GM18861 (cell line): ENCODE measurements around the gene PLIN3.
"Not testable (repeated sequence)": the region's sequence is repeated elsewhere in the genome, so short reads cannot be mapped to it uniquely, and the experiment has no call there.

Experiments
- ATAC-seq: cut with Tn5 transposase; IDR thresholded peaks from one replicate; pipeline ENCODE4 v1.9.1; 2021; ENCODE audit not compliant: unreplicated experiment

Gene PLIN3

DNA sequence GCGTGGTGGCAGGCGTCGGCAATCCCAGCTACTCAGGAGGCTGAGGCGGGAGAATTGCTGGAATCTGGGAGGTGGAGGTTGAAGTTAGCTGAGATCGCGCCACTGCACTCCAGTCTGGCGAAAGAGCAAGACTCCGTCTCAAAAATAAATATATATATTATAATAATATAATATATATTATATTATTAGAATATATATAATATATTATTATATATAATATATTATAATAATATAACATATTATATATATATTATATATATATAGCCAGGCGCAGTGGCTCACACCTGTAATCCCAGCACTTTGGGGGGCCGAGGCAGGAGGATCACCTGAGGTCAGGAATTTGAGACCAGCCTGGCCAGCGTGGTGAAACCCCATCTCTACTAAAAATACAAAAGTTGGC is 25.5 kb upstream of the PLIN3 start:
- ATAC-seq: not testable (repeated sequence)

DNA sequence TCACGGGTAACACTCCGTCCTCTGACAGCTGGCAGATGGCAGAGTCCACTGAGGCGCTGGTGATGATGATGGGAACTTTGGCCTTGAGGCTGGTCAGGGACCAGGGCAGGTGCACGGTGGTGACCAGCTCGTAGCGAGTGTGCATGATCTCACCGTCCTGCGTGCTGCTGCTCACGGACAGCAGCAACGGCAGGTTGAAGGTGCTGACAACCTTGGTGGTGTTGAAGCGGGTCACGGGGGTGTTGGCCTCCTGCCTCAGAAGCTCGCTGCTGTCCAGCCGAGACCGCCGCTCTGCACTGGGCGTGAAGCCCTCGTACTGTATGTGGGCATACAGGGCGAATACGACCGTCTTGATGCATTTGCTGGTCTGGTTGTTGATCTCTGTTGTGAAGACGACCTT is 23.6 kb upstream of the PLIN3 start:
- no peak for ATAC-seq

DNA sequence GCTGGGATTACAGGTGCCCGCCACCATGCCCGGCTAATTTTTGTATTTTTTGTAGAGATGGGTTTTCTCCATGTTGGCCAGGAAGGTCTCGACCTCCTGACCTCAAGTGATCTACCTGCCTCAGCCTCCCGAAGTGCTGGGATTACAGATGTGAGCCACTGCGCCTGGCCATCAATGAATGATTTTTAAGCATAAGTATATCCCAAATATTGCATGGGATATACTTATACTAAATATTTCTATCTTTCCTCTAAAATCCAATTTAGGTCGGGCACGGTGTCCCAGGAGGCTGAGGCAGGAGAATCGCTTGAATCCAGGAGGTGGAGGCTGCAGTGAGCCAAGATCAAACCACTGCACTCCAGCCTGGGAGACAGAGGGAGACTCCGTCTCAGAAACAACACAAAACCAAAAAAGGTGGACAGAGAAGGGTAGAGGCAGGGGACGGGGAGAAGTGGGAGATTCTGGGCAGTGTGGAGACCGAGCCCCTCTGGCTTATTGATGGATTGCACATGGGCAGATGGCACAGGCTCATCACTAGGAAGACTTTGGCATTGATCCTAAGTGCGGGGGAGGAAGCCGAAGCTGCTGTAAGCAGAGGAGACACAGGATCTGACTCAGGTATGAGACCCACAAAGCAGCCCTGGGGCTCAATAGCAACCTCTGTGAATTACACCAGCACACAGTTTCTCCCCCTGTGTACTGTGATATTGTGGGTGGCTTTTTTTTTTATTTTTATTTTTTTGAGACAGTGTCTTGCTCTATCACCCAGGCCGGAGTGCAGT is 21.8 kb upstream of the PLIN3 start:
- ATAC-seq: no peak

DNA sequence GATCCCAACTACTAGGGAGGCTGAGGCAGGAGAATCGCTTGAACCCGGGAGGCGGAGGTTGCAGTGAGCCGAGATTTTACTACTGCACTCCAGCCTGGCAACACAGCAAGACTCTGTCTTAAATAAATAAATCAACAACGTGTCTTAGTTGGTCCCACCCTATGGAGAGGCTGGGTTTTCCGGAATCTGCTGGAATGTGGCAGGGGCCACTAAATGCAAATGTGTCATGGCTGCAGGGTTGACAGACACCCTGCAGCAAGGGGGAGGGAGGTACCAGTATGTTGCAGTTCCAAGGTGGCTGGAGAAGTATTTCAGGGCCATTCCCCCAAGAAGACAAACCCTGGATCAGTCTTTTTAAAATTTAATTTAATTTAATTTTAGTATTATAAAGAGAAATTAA is 20.3 kb upstream of the PLIN3 start:
- not testable (repeated sequence) for ATAC-seq

DNA sequence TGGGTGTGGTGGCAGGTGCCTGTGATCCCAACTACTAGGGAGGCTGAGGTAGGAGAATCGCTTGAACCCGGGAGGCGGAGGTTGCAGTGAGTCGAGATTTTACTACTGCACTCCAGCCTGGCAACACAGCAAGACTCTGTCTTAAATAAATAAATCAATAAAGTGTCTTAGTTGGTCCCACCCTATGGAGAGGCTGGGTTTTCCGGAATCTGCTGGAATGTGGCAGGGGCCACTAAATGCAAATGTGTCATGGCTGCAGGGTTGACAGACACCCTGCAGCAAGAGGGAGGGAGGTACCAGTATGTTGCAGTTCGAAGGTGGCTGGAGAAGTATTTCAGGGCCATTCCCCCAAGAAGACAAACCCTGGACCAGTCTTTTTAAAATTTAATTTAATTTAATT is 17.5 kb upstream of the PLIN3 start:
- ATAC-seq: not testable (repeated sequence)

DNA sequence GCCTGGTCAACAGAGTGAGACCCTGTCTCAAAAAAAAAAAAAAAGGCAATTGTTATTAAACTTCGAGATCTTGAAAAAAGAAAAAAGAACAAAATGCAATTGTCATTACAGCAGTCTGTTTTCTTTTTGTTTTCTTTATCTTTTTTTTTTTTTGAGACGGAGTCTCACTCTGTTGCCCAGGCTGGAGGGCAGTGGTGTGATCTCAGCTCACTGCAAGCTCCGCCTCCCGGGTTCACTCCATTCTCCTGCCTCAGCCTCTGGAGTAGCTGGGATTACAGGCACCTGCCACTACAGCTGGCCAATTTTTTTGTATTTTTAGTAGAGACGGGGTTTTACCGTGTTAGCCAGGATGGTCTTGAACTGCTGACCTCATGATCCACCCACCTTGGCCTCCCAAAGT is 15.4 kb upstream of the PLIN3 start:
- not testable (repeated sequence) for ATAC-seq

DNA sequence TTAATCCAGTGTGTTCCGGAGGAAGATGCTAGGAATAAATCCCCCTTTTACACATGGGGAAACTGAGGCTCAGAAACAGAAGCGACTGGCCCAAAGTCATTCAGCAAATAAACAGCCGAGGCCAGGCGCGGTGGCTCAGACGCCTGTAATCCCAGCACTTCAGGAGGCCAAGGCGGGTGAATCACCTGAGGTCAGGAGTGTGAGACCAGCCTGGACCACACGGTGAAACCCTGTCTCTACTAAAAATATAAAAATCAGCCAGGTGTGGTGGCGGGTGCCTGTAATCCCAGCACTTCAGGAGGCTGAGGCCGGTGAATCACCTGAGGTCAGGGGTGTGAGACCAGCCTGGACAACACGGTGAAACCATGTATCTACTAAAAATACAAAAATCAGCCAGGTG is 11.6 kb upstream of the PLIN3 start:
- no peak for ATAC-seq

DNA sequence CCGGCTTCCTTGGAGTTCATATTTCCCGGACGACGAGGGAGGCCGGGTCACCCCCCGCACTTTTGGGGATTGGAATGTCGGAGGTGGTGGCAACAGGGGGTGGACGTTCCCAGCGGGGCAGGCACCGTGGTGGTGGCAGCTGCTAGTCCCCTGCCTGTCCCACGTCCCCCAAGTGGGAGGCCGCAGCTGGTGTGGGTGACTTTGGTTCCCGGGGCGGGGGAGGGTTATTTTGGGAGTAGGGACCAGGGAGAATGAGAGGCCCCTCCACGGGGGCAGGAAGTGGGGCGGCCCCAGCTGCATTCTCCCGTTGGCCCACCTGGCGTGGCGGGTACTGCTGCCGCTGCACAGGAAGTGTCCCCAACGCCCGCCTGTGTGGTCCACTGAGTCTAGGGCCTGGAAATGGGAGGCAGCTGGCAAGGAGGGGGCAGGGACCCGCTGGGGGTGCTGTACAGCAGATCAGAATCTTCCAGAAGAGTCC is 11.1 kb upstream of the PLIN3 start:
- ATAC-seq: no peak

DNA sequence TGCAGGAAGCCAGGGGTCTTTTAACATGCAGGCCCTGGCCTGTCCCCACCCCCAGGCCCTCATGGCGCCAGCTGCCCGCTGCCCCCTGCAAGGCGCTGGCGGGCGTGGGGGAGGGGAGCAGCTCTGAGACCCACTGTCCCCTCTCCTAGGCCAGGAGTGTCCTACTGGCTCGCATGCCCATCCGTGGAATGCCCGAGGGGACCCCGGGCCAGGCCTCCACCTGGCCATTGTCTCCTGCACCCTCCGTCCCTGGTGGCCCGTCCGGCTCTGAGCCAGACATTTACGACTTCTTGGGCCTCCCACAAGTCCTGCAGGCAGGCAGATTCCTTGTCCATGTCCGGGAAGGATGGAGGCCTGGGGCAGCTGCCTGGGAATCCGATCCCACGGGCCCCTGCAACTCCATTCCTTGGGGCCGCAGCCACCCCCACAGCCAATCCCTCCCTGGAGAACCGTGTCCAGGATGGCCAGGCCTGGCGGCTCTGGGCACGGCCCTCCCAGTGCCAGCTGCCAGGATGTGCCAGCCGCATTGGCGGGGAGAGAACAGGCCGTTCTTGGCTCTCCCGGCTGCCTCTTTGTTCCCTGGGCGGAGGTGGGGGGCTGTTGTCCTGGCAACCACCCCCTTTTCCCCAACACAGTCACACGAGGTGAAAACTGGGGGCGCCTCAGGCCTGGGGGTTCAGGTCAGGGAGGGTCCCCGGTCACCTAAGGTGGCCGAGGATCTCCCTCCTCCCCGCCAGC is 10.5 kb upstream of the PLIN3 start:
- no peak for ATAC-seq

DNA sequence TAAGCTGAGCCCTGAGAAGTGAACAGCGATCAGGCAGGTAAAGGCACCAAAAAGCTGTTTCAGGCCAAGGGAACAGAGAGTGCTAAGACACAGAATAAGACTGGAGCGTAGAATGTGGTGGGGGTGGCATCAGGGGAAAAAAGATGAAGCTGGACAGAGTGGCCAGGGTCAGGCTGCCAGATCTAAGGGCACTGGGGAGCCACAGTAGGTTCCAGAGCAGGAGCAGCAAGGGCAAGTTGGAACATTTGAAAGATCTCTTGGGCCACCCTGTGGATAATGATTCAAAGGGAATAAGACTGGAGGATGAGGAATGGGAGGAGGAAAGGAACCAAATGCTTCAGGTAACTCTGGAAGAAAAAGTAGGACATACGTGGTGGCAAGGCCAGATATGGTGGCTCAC is 6.5 kb upstream of the PLIN3 start:
- no peak for ATAC-seq

DNA sequence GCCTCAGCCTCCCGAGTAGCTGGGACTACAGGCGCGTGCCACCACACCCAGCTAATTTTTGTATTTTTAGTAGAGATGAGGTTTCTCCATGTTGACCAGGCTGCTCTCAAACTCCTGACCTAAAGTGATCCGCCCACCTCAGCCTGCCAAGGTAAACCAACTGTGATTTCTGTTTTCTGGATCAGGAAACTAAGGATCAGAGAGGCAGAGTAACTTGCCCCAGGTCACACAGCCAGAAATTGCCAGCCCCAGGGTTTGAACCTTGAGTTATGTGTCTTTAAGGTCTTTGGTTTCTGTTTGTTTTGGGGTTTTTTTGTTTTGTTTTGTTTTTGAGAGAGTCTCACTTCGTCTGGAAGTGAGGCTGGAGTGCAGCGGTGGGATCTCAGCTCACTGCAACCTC is 4.2 kb upstream of the PLIN3 start:
- no peak for ATAC-seq

DNA sequence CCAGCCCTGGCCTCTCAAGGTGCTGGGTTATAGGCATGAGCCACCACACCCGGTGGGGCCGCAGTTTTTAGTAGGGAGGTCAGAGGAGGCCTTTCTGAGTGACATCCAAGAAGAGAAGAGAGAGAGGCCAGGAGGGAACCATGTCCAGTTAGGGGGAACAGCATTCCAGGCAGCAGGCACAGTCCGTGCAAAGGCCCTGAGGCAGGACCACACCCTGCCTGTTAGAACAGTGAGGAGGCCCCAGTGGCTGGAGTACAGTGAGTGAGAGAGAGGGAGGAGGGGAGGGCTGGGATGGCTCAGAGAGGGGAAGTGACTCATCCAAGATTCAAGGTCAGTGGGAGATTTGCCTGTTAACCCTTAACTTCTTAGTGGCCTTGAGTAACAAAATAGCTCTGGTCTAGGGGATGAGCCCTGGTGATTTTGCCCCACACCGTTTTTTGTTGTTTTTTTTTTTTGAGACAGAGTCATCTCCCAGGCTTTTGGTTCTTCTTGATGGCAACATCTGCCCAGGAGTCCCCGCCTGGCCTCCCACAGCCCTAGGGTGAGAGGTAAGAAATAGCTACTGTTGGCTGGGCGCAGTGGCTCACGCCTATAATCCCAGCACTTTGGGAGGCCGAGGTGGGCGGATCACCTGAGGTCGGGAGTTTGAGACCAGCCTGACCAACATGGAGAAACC is 2.7 kb upstream of the PLIN3 start:
- no peak for ATAC-seq

DNA sequence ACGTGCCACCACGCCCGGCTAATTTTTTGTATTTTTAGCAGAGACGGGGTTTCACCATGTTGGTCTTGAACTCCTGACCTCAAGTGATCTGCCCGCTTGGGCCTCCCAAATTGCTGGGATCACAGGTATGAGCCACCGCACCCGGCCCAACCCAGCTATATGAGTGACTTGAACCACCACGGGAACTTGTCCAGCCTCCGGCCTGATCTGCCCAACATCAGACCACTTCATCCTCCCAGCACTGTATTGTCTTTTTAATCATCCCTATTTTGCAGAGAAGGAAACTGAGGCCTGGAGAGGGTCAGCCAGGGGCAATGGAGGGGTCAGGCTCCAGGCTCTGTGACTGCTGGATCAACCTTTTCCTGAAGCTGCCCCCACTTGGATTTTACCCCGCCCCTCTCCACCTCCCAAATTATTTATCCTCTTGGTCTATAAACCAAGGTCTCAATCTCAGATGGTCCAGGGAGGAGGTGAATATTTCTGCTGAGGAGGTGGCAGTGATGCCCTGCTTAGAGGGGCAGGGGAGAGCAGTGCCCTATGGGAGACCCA is 893 bp upstream of the PLIN3 start:
- no peak for ATAC-seq

DNA sequence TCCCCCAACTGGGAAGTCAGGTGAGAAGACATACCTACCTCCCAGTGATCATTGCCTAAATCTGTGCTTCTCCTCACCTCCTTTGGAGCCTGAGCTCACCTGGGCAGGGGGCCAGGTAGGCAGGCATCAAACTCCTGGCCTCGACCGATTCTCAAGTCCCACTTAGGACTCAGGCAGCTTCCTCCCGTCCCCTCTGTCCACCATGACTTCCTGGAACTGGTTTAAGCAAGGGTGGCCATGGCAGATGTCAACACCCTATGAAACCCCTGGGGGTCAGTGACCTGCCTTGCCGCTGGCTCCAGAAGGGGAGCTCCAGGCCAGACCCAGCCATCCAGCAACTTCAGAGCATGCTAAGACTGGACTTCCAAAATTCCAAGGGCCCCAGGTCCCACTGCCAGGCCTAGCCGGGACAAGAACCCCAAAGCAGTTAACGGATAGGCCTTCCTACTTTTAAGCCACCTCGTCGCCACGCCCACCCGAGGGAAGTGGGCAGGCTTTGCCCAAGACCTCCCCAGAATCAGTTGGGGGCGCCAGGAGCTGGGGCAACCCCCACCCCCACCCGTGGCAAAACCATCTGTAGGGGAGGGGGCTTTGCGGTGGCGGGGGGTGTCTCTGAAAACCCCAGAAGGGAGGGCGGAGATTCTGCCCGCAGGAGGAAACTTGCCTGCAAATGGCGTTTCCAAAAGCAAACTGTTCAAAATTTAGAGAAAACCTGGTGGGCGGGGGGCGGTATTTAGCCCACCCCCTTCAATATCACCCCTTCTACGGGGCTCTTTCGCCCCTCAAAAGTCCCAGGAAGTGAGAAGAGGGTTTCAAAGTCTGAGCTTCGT is 657 bp downstream of the PLIN3 start:
- no peak for ATAC-seq

DNA sequence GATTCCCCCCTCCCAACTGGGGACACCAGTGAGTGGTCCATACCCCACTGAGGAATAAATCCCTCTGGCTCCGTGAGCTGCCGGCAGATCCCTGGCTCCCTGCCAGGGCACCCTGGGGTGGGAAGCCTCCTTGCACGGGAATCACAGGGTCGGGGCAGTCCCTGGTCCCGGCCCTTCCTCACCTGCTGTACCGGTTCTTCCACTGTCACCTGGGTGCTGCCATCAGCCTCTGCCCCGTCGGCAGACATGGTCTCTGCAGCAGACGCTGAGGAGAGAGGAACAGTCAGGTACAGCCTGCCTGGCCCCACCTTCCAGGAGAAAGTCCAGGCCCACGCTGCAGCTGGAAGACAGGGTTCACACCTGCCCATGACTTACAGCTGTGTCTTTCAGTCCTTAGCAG is 6.3 kb downstream of the PLIN3 start:
- no peak for ATAC-seq

DNA sequence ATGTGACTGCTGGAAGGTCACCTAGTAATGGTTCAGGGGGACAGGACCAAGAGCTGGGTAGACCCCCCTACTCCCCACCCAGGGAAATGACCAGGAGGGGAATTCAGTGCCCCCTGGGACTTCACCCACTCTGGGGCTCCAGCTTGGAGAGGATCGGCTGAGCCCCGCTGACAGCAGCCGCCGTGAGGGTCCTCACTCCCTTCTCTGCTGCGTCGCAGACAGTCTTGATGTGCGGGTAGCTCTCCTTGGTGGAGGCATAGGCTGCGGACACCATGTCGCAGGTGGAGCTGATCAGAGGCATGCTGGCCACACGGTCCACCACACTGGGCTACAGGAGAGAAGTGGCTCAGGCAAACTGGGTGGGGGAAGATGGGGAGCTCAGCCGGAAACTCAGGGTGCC is 7.8 kb downstream of the PLIN3 start:
- ATAC-seq: no peak

DNA sequence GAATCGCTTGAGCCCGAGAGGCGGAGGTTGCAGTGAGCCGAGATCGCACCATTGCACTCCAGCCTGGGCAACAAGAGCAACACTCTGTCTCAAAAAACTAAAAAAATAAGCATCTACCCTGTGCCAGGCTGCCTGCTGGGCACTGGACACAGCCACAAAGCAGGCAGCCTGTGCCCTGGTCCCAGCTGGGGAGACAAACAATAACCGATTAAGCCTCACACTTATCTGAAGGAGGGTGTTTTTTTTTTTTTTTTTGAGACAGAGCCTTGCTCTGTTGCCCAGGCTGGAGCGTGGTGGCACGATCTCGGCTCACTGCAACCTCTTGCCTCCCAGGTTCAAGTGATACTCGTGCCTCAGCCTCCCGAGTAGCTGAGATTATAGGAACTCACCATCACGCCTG is 11.0 kb downstream of the PLIN3 start:
- not testable (repeated sequence) for ATAC-seq

DNA sequence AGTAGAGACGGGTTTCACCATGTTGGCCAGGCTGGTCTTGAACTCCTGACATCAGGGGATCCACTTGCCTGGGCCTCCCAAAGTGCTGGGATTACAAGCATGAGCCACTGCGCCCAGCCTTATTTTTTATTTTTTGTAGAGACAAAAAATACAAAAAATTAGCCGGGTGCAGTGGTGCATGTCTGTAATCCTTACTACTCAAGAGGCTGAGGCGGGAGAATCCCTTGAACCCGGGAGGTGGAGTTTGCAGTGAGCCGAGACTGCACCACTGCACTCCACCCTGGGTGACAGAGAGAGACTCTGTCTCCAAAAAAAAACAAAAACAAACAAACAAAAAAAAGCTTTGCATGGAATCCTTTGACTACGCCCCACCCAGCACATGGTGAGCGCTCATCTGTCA is 14.0 kb downstream of the PLIN3 start:
- not testable (repeated sequence) for ATAC-seq

DNA sequence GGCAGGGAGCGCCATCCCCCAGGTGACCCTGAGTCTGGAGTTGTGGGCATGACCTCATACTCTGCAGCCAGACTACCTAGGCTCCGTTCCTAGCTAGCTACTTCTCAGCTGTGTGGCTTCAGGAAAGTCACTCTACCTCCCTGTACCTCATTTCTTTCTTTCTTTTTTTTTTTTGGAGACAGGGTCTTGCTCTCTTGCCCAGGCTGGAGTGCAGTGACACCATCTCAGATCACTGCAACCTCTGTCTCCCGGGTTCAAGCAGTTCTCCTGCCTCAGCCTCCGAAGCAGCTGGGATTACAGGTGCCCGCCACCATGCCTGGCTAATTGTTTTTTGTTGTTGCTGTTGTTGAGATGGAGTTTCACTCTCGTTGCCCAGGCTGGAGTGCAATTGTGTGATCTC is 15.0 kb downstream of the PLIN3 start:
- ATAC-seq: no peak

DNA sequence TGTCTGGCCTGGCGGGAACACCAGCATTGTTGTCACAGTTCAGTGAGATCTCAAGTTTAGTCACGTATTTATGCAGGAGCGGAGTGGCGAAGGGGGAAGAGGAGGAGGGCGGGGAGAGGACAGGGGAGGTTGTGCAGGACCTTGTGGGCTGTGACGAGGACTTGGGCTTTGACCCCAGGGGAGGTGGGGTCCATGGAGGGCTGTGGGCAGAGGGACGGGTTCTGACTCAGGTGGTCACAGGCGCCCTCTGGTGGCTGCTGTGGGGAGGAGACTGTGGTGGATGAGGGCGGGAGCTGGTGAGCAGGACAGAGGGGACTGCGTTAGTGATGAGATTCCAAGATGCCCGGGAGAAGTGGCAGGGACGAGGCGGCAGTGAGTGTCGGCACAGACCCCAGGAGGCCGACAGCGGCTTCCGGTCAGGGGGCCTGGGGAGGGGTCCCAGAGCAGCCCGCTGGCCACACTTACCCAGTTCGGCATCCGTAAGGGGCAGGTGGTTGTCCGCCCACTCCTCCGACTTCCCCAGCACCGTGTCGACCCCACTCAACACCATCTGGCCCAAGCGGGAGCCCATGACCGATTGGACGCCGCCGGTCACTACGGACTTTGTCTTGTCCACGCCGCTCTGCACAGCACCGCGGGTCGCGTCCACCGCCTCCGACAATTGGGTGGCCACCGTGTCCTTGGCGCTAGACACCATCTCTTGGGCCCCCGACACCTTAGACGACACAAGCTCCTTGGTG is 15.7 kb downstream of the PLIN3 start:
- ATAC-seq: no peak
